Testis (tissue), 2 donors: ENCODE data around the gene CELSR2.

Experiments
- POLR2A ChIP-seq: fragments of 450-650 bp; IDR thresholded peaks from one replicate; pipeline ENCODE4 v1.6.1; 2017; ENCODE audit warnings: antibody characterized with exemption, mild to moderate bottlenecking, moderate library complexity
- TF ChIP-seq, protein P1 (sequence below), 3 experiments: fragments of 450-650 bp in 2 of 3; fragments of 200-600 bp in 1 of 3; sonication (generic) in 1 of 3; IDR thresholded peaks; one replicate each; pipeline ENCODE4 v1.5.1; 2016 to 2019; ENCODE audit warnings: antibody characterized with exemption in 3 of 3, mild to moderate bottlenecking in 2 of 3, moderate library complexity in 1 of 3

DNA sequence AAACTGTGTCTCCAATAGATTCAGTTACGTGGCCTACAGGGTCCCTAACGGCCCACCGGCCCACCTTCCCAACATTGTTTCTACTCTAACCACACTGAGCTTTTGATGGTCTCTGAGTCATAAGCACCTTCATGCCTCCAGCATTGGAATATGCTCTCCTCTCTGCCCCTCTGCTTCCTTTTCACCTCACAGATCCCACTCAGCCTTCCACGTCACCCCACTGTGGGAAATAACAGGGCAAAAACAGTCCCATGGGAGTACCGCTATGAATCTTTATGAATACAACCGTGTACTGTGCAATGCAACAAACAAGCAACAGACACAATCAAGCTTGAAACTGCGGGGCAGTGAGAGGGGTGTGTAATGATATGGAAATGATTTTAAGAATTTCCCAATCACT is 40.9 kb upstream of the CELSR2 start:
- TF ChIP-seq, protein P1, sequence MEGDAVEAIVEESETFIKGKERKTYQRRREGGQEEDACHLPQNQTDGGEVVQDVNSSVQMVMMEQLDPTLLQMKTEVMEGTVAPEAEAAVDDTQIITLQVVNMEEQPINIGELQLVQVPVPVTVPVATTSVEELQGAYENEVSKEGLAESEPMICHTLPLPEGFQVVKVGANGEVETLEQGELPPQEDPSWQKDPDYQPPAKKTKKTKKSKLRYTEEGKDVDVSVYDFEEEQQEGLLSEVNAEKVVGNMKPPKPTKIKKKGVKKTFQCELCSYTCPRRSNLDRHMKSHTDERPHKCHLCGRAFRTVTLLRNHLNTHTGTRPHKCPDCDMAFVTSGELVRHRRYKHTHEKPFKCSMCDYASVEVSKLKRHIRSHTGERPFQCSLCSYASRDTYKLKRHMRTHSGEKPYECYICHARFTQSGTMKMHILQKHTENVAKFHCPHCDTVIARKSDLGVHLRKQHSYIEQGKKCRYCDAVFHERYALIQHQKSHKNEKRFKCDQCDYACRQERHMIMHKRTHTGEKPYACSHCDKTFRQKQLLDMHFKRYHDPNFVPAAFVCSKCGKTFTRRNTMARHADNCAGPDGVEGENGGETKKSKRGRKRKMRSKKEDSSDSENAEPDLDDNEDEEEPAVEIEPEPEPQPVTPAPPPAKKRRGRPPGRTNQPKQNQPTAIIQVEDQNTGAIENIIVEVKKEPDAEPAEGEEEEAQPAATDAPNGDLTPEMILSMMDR (IDR thresholded peaks at IDR 0.05) = no peak
- no peak for TF ChIP-seq POLR2A
